GM19463 (cell line): ENCODE data around the gene RREB1.

Experiments
- ATAC-seq: cut with Tn5 transposase; IDR thresholded peaks from one replicate; pipeline ENCODE4 v1.9.1; 2021; ENCODE audit warnings: mild to moderate bottlenecking, moderate library complexity; ENCODE audit not compliant: unreplicated experiment

Gene RREB1

GRCh38 chr6:7100072-7100752 is 7.5 kb upstream of the RREB1 start:
- peak; percentile 56 for ATAC-seq

- ATAC-seq = no peak
Measured at GRCh38 chr6:7100753-7101081, 7.0 kb upstream of the RREB1 start.

- ATAC-seq = no peak
Measured at GRCh38 chr6:7101290-7101689, 6.5 kb upstream of the RREB1 start.

- no peak for ATAC-seq
Measured at GRCh38 chr6:7104752-7105151, 3.0 kb upstream of the RREB1 start.

GRCh38 chr6:7106215-7106751 is 1.5 kb upstream of the RREB1 start:
- no peak for ATAC-seq

GRCh38 chr6:7106752-7107577 is 796 bp upstream of the RREB1 start:
- ATAC-seq = peak; percentile 27

GRCh38 chr6:7108196-7108963 is 619 bp downstream of the RREB1 start:
- ATAC-seq = peak; percentile 1

- ATAC-seq = no peak
Measured at GRCh38 chr6:7108964-7109836, 1.4 kb downstream of the RREB1 start.

GRCh38 chr6:7110092-7110792 is 2.5 kb downstream of the RREB1 start:
- no peak for ATAC-seq

- ATAC-seq = no peak
Measured at GRCh38 chr6:7111095-7111690, 3.4 kb downstream of the RREB1 start.

GRCh38 chr6:7112171-7112570 is 4.4 kb downstream of the RREB1 start:
- ATAC-seq = no peak

- no peak for ATAC-seq
Measured at GRCh38 chr6:7112741-7113313, 5.1 kb downstream of the RREB1 start.

- no peak for ATAC-seq
Measured at GRCh38 chr6:7114744-7115458, 7.1 kb downstream of the RREB1 start.

GRCh38 chr6:7115543-7116231 is 7.9 kb downstream of the RREB1 start:
- no peak for ATAC-seq

- no peak for ATAC-seq
Measured at GRCh38 chr6:7119272-7119801, 11.6 kb downstream of the RREB1 start.

GRCh38 chr6:7121700-7122241 is 14.0 kb downstream of the RREB1 start:
- ATAC-seq = no peak

- no peak for ATAC-seq
Measured at GRCh38 chr6:7122684-7123083, 14.9 kb downstream of the RREB1 start.
